AG04450 (cell line): ENCODE results near the gene NT5E. TPM values are rescaled to one million over a fixed set of nuclear protein-coding genes. Genes with fewer than 3 reads are reported as not detected.
"Not testable (repeated sequence)": the region's sequence is repeated elsewhere in the genome, so short reads cannot be mapped to it uniquely, and the experiment has no call there.

Source experiments
- CTCF ChIA-PET: fragments of 300-600, 350-600 bp; formaldehyde crosslinking; extraction: SDS; loops from one replicate; lab custom pipeline; 2022; ENCODE audit warnings: antibody characterized with exemption, inconsistent platforms; lab: Charles Lee
- POLR2A ChIA-PET: fragments of 350-600 bp; formaldehyde crosslinking; extraction: SDS; loops from one replicate; lab custom pipeline; 2021; ENCODE audit warnings: antibody characterized with exemption, inconsistent platforms; lab: Yijun Ruan, JAX
- DNase-seq: peaks from one replicate; pipeline ENCODE4 v3.0.0-alpha.2; 2011; ENCODE audit warnings: low read depth, low spot score
- H3K27ac ChIP-seq: one replicate; pipeline ENCODE4 v1.5.1; 2012; ENCODE audit warnings: low read depth, low read length, control low read depth
- H3K27me3 ChIP-seq: one replicate; pipeline ENCODE4 v1.6.0; 2012; ENCODE audit warnings: low read length; ENCODE audit not compliant: control insufficient read depth, insufficient read depth
- H3K4me3 ChIP-seq: 2 replicates; pipeline ENCODE4 v1.5.1; 2011; ENCODE audit warnings: mild to moderate bottlenecking, low read depth, low read length, control low read depth
- H3K9me3 ChIP-seq: 2 replicates; pipeline ENCODE4 v1.5.1; 2012; ENCODE audit warnings: low read length; ENCODE audit not compliant: control insufficient read depth, insufficient read depth
- polyA plus RNA-seq: library from polyadenylated mRNA; depleted of rRNA; stranded (reverse); fragments of >200 nt; gene quantifications from 2 replicates; pipeline ENCODE4 v1.2.3, GENCODE V29; 2011
- TF ChIP-seq, protein P1 (sequence below): IDR thresholded peaks from 2 replicates; pipeline ENCODE4 v1.5.1; 2011; ENCODE audit warnings: low read depth, low read length, control low read depth, inconsistent platforms

NT5E gene
- polyA plus RNA-seq, 1 experiment: 164 TPM

DNA sequence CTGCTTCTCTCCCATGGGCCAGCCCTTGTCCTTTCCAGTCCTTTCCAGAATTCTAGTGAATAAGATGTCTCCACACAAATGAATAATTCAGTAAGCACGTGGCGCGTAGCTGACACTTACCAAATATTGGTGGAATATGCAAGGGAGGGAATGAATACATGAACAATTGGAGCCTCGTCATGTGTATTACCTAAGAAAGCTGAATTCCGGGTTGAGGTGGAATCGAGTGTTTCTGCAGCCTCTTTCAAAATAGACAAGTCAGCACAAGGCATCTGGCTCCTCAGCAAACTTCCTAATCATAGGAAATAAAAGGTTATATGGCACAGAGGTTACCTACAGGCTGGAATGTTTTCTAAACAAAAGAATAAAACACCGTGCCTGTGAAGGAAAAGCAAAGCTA, 47.0 kb upstream of the NT5E start:
- ChIA-PET POLR2A (interaction anchor here (0.7 to 3.8 kb wide), 2 partner anchors 41 to 47 kb away, joined by 4 to 44 read pairs; partner anchors contain the start of gene NT5E), CTCF (interaction anchor here (0.7 to 2.2 kb wide), 6 partner anchors 12 to 81 kb away, joined by 3 to 9 read pairs (median 4); partner anchors contain the start of gene NT5E)
- no peak for DNase-seq
- Histone ChIP-seq H3K27me3 (no peaks in the 10 kb centered on the region), H3K9me3 (no peaks in the 10 kb centered on the region), H3K27ac (peak overlapping the region; percentile 91), H3K4me3 (no peak overlapping the region)
- TF ChIP-seq, protein P1, sequence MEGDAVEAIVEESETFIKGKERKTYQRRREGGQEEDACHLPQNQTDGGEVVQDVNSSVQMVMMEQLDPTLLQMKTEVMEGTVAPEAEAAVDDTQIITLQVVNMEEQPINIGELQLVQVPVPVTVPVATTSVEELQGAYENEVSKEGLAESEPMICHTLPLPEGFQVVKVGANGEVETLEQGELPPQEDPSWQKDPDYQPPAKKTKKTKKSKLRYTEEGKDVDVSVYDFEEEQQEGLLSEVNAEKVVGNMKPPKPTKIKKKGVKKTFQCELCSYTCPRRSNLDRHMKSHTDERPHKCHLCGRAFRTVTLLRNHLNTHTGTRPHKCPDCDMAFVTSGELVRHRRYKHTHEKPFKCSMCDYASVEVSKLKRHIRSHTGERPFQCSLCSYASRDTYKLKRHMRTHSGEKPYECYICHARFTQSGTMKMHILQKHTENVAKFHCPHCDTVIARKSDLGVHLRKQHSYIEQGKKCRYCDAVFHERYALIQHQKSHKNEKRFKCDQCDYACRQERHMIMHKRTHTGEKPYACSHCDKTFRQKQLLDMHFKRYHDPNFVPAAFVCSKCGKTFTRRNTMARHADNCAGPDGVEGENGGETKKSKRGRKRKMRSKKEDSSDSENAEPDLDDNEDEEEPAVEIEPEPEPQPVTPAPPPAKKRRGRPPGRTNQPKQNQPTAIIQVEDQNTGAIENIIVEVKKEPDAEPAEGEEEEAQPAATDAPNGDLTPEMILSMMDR: no peak

DNA sequence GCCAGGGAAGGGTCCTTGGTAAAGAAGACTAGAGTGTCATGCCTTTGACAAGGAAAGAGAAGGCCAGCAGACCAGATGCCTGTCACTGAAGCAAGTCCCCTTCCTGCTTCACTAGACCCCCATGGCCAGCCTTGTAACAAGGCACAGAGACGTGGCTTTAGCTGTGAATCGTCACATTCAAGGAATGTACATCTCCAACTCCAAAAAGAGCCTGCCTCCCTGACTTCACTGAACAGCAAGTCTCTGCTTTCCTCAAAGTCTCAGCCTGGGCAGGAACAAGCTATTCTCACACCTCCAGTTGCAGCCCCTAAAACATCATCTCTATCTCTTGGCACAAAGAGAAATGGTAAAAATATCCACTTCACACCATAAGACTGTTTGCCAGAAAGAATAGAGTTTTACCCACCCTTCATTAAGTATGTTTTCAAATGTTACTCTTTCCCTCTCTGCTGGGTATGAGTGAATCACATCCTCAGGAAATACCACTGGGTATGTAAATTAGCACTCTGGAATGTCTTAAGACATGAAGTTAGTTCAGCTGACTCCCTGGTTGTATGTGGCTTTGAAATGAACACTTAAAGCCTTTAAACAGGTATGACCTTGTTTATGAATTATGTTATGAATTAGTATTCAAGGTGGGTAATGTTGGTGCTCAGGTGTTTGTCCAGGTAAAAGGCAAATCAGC, 46.4 kb upstream of the NT5E start:
- H3K9me3 ChIP-seq: no peaks in the 10 kb centered on the region
- peak overlapping the region; percentile 33 for H3K4me3 ChIP-seq
- DNase-seq: no peak
- no peaks in the 10 kb centered on the region for H3K27me3 ChIP-seq
- ChIA-PET POLR2A (interaction anchor here (0.6 to 3.8 kb wide), 6 partner anchors 41 to 275 kb away, joined by 3 to 44 read pairs (median 6); partner anchors contain the start of gene NT5E), CTCF (interaction anchor here (0.7 to 2.2 kb wide), 6 partner anchors 13 to 80 kb away, joined by 3 to 9 read pairs (median 4); partner anchors contain the start of gene NT5E)
- H3K27ac ChIP-seq: peak overlapping the region; percentile 95
- TF ChIP-seq, protein P1: no peak

DNA sequence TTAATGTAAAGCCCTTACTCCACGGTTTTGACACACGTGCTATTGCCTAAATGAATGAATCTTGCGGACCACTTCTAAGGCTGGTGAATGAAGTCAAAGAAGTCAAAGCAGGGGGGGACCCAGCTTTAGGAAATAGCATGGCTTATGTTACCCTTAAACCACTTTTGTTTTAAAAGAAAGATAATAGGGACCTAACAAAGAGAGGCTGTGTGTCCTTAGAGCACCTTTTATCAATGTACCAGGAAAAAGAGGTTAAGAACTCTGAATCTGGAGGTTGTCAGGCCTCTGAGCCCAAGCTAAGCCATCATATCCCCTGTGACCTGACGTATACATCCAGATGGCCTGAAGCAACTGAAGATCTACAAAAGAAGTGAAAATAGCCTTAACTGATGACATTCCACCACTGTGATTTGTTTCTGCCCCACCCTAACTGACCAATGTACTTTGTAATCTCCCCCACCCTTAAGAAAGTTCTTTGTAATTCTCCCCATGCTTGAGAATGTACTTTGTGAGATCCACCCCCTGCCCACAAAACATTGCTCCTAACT, 45.8 kb upstream of the NT5E start:
- POLR2A ChIA-PET: interaction anchor here (0.6 to 3.8 kb wide), 9 partner anchors 18 to 274 kb away, joined by 3 to 44 read pairs (median 6); partner anchors contain the start of gene NT5E
- CTCF ChIA-PET: interaction anchor here (1.3 to 2.2 kb wide), 4 partner anchors 41 to 80 kb away, joined by 4 to 9 read pairs (median 4); partner anchors contain the start of gene NT5E
- not testable (repeated sequence) for DNase-seq, H3K27me3 ChIP-seq, H3K9me3 ChIP-seq
- peak overlapping the region; percentile 95 for H3K27ac ChIP-seq
- H3K4me3 ChIP-seq: peak overlapping the region; percentile 33

DNA sequence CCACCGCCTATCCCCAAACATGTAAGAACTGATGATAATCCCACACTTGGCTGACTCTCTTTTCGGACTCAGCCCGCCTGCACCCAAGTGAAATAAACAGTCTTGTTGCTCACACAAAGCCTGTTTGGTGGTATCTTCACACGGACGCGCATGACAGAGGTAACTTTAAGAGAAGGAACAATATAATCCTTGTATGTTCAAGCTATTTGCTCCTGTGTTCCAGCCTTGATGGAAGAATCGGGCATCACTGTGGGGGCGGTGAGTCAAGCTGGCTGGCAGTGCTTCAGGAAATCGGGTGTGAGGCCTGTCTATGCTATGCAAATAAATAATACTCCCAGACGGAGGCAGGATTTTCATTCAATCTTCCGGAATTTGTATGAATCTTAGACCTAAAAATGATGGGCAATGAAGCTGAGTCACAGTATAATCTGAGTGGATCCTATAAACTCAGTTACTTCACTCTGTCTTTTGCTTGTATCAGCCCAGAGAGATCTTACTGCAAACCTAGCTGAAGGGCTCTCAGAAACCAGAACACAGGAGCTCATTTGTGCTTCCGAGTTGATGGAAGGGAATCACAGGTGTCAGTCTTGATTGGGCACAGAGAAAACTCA, 45.2 kb upstream of the NT5E start:
- POLR2A ChIA-PET: interaction anchor here (0.6 to 3.8 kb wide), 10 partner anchors 13 to 274 kb away, joined by 3 to 44 read pairs (median 6); partner anchors contain the start of gene NT5E

More for the DNA sequence above, 45.2 kb upstream of the NT5E start:
- Histone ChIP-seq H3K27me3 (no peaks in the 10 kb centered on the region), H3K9me3 (no peaks in the 10 kb centered on the region), H3K27ac (peak overlapping the region; percentile 95), H3K4me3 (no peak overlapping the region)
- CTCF ChIA-PET: interaction anchor here (1.2 to 2.2 kb wide), 4 partner anchors 40 to 78 kb away, joined by 4 to 9 read pairs (median 6); no protein-coding TSS in a partner anchor
- peak; percentile 79 for DNase-seq
- TF ChIP-seq, protein P1: no peak
